EL (cell line): ENCODE results near the gene PSKH1.
A peak's percentile ranks its signal among the peaks of the same experiment; 100 is the strongest.

ENCODE experiments used
- DNase-seq: peaks from one replicate; pipeline ENCODE4 v3.0.0-alpha.2; 2016

Gene PSKH1

GRCh38 chr16:67868290-67868689 lies 24.8 kb upstream of the PSKH1 start:
- DNase-seq, result no peak

GRCh38 chr16:67869653-67870052 lies 23.4 kb upstream of the PSKH1 start:
- DNase-seq, result no peak

- DNase-seq, result no peak
Measured at GRCh38 chr16:67871256-67871655, 21.8 kb upstream of the PSKH1 start.

- no peak for DNase-seq
Measured at GRCh38 chr16:67872131-67872630, 20.9 kb upstream of the PSKH1 start.

- peak; percentile 80 for DNase-seq
Measured at GRCh38 chr16:67872631-67873434, 20.2 kb upstream of the PSKH1 start, which contains the start of gene EDC4. Gene EDC4 (plus strand): TSS chr16:67873052. CDS start chr16:67873262, 210 bp downstream.

GRCh38 chr16:67873435-67874370 lies 19.4 kb upstream of the PSKH1 start:
- no peak for DNase-seq

GRCh38 chr16:67874372-67874771 lies 18.7 kb upstream of the PSKH1 start:
- DNase-seq, result no peak

- DNase-seq, result no peak
Measured at GRCh38 chr16:67877064-67877463, 16.0 kb upstream of the PSKH1 start.

- DNase-seq, result no peak
Measured at GRCh38 chr16:67878232-67878631, 14.8 kb upstream of the PSKH1 start.

- DNase-seq, result no peak
Measured at GRCh38 chr16:67878846-67879245, 14.2 kb upstream of the PSKH1 start.

GRCh38 chr16:67879462-67879861 lies 13.6 kb upstream of the PSKH1 start:
- DNase-seq, result no peak

- DNase-seq, result no peak
Measured at GRCh38 chr16:67879936-67880335, 13.1 kb upstream of the PSKH1 start.

- no peak for DNase-seq
Measured at GRCh38 chr16:67880584-67880983, 12.5 kb upstream of the PSKH1 start.

- DNase-seq, result no peak
Measured at GRCh38 chr16:67881621-67882161, 11.4 kb upstream of the PSKH1 start.

GRCh38 chr16:67882374-67883145 lies 10.5 kb upstream of the PSKH1 start:
- DNase-seq, result no peak

- DNase-seq, result no peak
Measured at GRCh38 chr16:67883146-67883871, 9.7 kb upstream of the PSKH1 start.

GRCh38 chr16:67883872-67884261 lies 9.2 kb upstream of the PSKH1 start:
- peak; percentile 37 for DNase-seq

GRCh38 chr16:67884684-67885083 lies 8.4 kb upstream of the PSKH1 start, which contains the start of gene NRN1L:
Gene NRN1L (plus strand): TSS chr16:67884885. CDS start chr16:67884904, 19 bp downstream.
- DNase-seq, result peak; percentile 95

GRCh38 chr16:67885545-67885944 lies 7.5 kb upstream of the PSKH1 start:
- DNase-seq, result no peak

GRCh38 chr16:67885976-67886375 lies 7.1 kb upstream of the PSKH1 start:
- DNase-seq, result no peak

GRCh38 chr16:67886387-67886786 lies 6.7 kb upstream of the PSKH1 start:
- no peak for DNase-seq

- no peak for DNase-seq
Measured at GRCh38 chr16:67888331-67888730, 4.7 kb upstream of the PSKH1 start.
